Activated CD4-positive, alpha-beta T cell treated with anti-CD3 and anti-CD28 coated beads for 24 hours (primary cell): Measurements from ENCODE around the gene TOP2A.
A peak's percentile ranks its signal among the peaks of the same experiment; 100 is the strongest.

ENCODE experiments used
- DNase-seq, 2 donors: peaks; one replicate each; pipeline ENCODE4 v3.0.0-alpha.2; 2020; ENCODE audit warnings: low read depth in 2 of 2

Gene TOP2A

DNA sequence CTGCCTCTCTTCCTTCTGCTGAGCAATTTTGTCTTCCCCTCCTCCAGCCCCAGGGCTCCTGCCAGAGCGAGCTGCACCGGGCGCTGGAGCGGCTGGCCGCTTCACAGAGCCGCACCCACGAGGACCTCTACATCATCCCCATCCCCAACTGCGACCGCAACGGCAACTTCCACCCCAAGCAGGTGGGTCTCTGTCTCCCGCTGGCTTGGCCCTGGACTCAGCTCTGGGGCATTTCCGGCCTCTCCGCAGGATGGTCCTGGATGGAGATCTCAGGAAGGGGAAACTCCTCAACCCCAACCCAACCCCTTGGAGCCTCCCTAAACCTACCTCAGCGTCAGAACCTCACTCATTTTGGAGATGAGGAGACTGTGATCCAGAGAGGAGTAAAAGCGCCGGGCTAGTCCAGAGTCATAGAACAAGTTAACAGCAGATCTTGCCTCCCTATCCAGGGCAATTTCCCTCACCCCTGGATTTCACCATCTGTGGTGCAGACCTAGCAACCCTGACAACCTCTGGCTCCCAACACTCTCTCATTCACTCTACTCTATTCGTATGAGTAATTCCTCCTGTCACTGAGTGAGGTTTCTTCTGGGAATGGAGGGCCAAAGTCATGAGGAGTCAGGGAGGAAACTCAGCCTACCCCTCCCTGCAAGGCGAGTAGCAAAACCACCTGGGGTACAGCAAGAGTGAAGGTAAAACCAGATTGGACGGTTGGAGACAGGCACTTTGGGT is 36.4 kb upstream of the TOP2A start:
- DNase-seq, result no peak

DNA sequence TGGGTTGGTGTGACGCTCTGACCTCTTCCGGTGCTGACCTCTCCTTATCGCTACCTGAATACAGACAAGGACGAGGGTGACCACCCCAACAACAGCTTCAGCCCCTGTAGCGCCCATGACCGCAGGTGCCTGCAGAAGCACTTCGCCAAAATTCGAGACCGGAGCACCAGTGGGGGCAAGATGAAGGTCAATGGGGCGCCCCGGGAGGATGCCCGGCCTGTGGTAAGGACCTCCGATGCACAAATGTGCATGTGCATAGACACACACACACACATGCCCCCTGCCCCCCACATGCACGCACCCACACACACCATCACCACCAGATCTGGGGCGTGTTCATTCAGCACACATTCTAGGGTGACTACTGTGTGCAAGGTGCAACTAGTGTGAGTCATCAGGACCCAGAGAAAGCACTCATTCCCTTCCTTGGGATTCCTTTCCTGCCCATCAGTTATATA is 35.3 kb upstream of the TOP2A start:
- no peak for DNase-seq

DNA sequence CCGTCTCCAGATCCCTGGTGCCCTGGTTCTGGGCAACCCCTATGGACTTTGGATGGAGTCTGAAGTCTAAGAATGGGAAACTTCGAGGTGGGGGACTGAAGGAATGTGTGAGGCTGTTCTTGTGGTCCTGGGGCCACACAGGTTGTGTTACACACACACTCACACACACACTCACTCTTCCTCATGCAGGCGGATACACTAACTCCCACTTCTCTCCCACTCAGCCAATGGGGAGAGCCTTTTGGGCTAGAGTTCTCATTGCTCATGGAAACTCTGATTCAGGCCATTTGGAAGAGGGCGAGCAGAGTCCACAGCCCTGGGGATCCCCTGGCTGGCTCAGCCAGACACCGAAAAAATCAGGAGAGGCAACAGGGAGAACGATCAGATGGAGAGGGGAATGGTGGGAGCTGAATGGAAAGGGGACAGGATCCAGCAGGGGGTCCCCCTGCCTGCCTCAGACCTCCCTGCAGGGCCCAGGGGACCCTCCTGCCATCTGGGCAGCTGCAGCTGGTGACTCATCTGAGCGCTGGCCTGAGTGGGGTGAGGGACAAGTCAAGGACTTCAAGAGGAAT is 34.6 kb upstream of the TOP2A start:
- DNase-seq, result no peak

DNA sequence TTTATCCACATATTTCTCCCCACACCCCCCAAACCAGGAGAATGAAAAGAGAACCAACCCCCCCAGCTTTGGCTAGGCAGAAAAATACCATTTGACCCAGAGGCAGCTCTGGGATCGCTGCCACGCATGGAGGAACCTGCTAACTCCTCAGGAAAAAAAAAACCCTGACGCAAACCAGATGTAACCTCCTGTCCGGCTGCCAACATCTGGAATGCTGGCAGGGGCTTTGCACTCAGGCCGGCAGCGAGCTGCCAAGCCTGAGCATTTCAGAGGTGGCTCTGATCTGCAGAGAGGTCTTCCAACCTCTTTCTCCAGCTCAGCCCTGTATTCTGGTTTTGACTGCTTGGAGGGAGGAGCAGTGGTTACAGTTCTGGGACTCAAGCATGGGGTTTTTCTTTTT is 33.7 kb upstream of the TOP2A start:
- DNase-seq, result no peak

DNA sequence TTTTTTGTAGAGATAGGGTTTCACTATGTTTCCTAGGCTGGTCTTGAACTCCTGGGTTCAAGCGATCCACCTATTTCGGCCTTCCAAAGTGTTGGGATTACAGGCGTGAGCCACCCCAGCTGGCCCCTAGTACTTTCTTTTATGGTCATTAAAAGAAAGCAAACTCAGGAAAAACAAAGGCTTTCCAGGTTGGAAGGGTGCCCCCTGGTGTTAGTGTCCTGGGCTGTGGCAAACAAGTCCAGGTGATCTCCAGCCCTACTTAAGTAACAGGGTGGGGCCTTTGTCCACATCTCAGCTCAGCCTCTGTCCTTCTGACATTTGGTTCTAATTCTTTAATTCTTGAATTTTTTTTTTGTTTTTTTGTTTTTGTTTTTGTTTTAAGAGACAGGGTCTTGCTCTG is 32.5 kb upstream of the TOP2A start:
- DNase-seq, result peak in 1 of 2 donors; percentile 33

DNA sequence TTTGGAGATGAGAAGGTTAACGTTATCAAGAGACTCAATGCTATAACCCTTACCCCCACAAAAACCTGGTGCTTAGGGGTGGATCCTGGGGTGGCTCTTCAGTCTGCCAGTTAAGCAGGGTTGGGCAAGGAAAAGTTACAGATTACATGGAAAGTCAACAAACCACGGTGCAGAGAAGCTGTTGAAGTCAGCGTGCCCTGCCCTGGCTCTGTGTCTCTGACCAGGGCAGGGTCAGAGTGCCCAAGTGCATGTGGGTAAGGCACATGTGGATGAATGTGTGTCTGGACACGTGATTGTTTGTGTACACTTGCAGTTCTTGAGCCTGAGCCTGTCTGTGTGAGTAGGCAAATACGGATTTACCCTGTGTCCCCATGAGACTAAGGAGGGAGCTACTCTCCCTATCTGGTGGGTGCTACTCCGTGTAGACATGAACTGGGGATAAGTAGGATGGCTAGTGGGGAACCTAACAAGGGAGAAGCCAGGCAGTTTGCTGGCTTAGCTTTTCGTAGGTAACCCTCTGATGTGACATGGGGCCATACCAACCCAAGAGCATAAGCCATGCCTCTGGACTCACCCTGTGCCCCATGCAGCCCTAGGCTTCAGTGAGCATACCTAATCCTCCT is 31.1 kb upstream of the TOP2A start:
- DNase-seq, result no peak

DNA sequence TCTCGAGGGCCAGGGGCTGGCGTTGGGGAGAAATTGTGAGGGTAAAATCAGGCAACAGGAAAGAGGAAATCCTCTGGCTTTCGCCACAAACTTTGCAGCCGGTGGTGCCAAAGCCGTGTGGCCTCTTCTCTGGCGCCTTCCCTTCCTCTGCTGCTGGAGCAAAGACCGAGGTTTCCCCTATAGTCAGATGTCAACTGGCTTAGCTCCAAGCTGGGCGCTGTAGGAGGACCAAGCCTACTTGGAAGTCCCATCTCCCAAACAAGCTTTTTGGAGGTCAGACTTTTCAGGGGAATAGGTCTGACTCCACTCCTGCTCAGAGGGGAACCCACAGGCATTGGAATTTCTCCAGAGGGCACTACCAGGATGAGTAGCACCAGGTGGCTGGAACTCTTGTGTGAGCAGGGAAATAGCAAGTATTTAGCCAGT is 30.5 kb upstream of the TOP2A start:
- DNase-seq, result no peak

DNA sequence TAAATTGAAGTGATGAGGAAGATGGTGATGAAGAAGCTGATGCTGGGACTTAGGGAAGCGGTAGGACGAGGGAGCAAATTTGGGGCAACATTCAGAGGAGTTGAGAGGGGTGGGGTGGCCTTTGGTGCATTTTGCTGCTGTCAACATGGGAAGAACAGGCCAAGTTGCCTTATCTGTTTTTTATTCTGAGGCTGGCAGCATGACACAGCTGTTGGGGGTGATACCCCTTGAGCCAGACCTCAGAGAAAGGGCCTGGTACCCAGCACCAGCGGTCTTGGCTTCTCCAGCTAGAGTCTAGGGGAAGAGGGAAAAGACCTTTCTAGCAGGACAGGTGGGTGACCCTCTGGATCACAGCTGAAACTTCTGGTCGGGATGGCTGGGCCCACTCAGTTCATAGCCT is 30.1 kb upstream of the TOP2A start:
- no peak for DNase-seq

DNA sequence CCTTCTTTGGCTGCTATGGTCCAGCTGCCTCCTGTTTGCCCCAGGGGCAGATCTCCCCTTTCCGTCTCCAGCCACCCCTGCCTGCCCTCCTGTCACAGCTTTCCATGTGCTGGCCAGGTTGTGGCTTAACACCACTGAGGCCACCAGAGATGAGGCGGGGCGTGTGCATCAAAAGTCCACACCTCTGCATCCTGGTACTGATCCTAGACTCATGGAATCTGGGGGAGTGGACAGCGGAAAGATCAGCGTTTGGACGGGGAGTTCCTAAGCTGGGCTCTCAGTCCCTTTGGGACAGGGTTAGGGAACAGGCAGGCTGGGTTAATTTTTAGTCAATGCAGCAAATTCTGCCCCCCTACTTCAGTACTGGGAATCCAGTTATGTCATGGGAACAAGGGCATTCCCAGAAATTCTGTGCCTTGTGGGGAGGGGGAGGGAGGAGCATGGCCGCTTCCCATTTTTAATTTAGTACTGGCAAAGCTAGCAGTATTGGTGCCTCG is 29.5 kb upstream of the TOP2A start:
- no peak for DNase-seq

DNA sequence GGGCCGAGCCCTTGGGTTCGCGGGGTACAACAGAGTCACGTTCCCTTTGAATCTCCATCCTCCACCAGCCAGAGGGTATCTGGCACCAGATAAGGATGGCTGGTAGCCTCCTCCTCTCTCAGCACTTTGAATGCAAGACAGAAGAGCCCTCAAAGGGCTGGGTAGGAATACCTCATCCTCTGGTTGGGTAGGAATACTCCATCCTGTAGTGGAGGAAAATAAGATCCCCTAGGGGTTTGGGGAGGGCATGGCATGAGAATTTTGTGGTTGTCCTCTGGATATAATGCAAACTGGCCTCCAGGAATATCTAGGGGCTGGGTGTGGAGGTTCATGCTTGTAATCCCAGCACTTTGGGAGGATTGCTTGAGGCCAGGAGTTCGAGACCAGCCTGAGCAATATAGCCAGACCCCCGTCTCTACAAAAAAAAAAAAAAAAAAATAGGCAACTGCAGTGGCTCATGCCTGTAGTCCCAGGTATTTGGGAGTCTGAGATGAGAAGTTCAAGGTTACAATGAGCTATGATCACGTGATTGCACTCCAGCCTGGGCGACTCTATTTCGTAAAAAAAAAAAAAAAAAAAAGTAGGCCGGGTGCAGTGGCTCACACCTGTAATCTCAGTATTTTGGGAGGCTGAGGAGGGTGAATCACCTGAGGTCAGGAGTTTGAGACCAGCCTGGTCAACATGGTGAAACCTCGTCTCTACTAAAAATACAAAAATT is 28.2 kb upstream of the TOP2A start:
- no peak for DNase-seq

DNA sequence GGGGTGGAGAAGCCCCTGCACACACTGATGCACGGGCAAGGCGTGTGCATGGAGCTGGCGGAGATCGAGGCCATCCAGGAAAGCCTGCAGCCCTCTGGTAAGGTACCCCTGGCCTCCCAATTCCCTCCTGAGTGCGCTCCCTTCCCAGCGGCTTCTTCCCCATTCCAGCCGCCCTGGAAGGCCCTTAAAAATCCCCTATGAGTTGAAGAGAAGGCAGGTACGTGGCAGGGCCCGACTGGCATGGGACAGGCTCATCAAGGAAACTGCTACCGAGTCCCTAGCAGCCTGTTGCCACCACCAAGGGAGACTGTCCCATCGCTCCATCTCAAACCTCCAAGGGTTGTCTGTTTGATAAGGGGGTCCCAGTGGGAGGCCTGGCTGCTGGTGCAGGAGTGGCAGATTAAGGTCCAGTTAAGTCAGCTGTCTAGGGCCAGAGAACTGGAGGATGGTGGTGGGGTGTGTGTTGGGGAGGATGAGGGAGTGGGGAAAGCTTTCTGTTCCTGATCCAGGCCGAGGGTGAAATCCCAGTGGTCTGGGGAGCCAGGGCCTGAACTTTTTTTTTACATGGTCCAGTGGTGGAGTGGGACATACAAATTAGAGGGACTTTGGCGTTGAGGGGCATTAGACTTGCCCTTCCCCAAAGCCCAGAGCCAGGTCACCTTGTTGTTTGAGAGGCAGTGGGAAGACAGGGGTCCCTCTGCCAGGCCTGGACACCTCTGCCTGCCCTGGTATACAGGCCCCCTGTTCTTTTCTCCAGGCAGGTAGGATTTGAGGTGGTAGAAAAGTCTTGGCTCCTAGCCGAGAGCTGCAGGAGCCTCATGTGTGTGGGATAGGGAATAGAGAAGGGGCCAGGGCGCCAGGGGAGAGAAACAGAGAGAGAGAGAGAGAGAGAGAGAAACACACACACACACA is 26.5 kb upstream of the TOP2A start:
- no peak for DNase-seq

DNA sequence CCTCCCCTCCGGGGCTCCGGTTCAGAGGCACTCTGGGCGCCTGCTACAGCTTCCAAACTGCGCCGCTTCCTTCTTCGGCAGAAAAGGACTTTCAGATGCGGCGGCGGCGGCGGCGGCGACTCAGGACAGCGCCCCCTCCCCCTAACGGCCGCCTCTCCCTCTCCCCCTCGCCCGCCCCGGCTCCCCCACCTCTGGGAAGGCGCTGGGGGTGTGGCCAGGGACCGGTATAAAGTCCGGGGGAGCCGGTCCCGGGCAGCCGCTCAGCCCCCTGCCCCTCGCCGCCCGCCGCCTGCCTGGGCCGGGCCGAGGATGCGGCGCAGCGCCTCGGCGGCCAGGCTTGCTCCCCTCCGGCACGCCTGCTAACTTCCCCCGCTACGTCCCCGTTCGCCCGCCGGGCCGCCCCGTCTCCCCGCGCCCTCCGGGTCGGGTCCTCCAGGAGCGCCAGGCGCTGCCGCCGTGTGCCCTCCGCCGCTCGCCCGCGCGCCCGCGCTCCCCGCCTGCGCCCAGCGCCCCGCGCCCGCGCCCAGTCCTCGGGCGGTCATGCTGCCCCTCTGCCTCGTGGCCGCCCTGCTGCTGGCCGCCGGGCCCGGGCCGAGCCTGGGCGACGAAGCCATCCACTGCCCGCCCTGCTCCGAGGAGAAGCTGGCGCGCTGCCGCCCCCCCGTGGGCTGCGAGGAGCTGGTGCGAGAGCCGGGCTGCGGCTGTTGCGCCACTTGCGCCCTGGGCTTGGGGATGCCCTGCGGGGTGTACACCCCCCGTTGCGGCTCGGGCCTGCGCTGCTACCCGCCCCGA is 25.7 kb upstream of the TOP2A start, which contains the start of gene IGFBP4:
TSS of gene IGFBP4 (plus strand) at position 255 of the 792 bp plus-strand sequence. CDS start at position 541, 286 bp downstream.
- peak; percentile 48 to 53 for DNase-seq

DNA sequence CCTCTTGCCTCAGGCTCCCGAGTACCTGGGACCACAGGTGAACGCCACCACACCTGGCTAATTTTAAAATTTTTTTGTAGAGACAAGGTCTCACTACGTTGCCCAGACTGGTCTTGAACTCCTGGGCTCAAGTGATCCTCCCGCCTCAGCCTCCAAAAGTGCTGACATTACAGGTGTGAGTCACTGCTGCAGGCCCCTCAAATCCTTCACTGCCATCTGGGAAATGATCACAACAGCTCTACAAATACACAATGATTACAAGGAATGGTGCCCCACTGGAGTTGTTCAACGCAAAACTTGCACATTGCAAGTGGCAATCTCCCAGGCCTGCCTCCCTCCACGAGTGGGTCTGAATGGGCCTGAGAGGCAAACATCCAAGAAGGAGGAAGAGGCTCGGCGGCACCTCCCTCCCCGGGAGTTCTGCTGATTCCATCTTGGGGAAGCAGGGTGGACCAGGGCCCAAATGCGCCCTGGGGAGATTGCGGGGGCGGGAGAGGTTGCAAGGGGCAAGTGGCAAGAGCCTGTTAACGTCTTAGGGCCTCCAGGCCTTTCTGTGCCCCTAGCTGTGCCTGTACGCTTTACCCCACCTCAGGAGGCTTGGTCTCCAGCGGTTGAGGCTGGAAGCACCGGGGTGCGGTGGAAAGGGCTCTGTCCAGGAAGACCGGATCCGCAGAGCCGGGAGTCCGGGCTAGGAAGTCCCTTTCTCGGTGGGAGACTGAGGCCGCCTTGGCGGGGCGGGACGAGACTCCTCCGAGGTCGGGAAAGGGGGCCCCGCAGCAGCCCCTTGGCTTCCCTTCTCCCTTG is 24.9 kb upstream of the TOP2A start:
- no peak for DNase-seq

DNA sequence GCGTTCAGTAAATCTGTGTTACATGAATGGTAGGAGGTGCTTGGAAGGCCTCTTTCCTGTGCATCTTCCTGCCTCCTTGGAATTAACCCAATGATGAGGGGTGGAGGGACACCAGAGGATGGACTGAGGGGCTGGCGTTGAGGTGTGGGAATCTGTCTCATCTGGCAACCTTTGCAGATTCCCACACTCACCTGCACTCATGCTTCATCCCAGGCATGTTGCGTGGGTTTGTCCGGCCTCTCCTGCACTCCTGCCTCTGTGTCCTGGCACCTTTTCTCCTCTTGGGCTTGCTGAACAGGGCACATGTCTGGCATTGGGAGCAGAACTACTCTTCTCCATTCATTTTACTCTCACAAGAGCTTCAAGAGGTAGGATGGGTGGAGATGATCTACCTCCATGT is 22.5 kb upstream of the TOP2A start:
- DNase-seq, result no peak

DNA sequence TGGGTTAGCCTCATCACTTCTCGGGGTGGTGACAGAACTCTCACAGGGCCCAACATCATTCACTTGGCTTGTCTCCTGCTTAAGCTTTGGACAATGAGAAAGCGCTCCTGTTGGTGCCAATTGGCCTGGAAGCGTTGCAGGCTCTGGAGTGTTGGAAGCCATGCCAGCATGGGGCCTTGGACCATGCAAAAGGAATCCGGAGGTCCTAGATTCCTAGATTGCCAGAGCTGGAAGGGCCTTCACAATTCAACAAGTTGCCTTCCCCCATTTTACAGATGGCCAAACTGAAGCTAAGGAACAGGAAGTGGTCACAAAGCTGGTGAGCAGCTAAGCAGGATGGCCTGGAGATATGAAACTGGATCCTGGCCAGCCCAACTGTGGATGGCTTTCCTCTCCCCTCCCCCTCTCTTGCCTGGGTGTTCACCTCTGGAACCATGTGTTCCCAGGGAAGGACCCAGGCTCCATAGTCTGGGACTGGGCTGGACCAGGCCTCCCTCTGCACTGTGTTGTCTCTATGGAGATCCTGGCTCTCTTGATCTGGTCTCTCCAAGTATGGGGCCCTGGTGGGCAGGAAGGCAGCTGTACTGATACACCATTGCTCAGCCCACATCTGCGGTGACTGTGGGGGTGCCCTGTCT is 19.5 kb upstream of the TOP2A start:
- DNase-seq, result no peak

DNA sequence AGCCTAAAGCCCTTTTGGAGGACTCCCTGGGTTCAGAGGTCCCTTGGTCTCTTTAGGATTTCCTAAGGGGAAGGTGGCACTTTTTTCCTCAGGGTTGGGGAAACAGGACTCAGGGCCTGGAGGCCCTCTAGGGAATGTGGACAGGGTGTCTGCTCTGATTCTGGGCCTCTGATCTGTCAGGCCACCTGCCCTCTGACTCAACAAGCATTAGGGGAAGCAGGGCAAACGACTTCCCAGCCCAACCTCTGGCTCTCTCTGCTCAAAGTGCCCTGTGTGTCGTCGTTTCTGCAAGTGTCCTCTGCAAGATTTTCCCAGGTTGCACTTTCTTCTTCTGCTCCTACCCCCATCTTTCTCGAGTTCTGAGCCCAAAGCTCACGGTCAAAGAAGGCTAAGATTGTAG is 18.9 kb upstream of the TOP2A start:
- no peak for DNase-seq

DNA sequence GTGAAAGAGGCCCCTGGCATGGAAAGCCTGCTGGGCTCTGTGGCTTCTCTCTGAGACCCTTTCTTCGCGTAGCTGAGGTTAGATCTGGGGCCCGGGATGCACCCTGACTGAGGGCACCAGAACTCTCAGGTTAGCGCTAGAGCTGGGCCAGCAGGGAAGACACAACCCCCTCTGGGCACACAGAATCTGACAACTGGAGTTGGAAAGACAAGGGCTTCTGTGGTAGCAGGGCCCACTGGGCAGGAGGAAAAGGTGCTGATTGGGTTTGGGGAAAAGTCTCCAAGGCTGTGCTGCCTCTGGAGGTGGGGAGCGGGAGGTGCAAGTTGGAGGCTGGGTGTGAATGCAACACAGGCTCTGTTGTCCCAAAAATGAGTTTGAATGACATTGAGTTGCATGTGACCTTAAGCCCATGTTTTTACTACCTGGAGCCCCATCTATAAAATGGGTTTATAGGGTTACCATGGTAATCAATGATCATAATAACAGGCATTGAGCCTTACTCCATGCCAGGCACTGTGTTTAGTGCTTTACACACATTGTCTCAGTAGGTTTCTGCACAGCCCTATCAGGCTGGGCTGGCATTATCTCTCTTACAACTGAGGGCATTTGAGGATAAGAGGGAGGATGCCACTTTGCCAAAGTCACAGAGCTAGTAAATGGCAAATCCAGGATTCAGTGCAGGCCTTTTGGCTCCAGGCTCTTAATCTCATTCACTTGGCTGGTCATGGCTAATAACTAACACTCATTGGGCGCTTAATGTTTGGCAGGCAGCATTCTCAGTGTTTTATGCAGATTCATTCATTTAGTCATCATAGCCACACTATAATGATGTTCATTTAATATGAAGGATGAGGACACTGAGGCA is 16.1 kb upstream of the TOP2A start:
- no peak for DNase-seq
